OCI-LY7 (cell line): Measurements from ENCODE around the gene HBB. TPM values are rescaled to one million over a fixed set of nuclear protein-coding genes. Genes with fewer than 3 reads are reported as not detected.

Experiments used
- BruUV-seq: library from RNA; stranded (reverse); fragments of 400-500 nt; replicated peaks from 2 replicates; lab custom pipeline; 2021; lab: Mats Ljungman, UMichigan
- CTCF ChIA-PET: fragments of 300-600 bp; sonication (Branson Sonifier 250); formaldehyde crosslinking; loops from one replicate; lab custom pipeline; 2022; ENCODE audit warnings: antibody characterized with exemption; ENCODE audit not compliant: unreplicated experiment; lab: Charles Lee
- POLR2A ChIA-PET: fragments of 300-600 bp; sonication (Branson Sonifier 250); formaldehyde crosslinking; loops from one replicate; lab custom pipeline; 2022; ENCODE audit warnings: antibody characterized with exemption; lab: Charles Lee
- DNase-seq: peaks from one replicate; pipeline ENCODE4 v3.0.0-alpha.2; 2015; ENCODE audit warnings: low spot score
- H2AFZ ChIP-seq: fragments of 200-600 bp; sonication (generic), shearing (Covaris generic); 2 replicates; pipeline ENCODE4 v1.6.1; 2014; ENCODE audit warnings: mild to moderate bottlenecking, antibody characterized with exemption, low read length, moderate library complexity
- H3K27ac ChIP-seq: fragments of 200-600 bp; sonication (generic); 2 replicates; pipeline ENCODE4 v1.5.1; 2014; ENCODE audit warnings: mixed run types, low read depth, mild to moderate bottlenecking, moderate library complexity, low read length, inconsistent platforms; ENCODE audit not compliant: poor library complexity, severe bottlenecking
- H3K36me3 ChIP-seq: fragments of 200-600 bp; sonication (generic); 2 replicates; pipeline ENCODE4 v1.6.1; 2014; ENCODE audit warnings: mild to moderate bottlenecking, antibody characterized with exemption, low read length, moderate library complexity, mixed read lengths; ENCODE audit not compliant: insufficient read depth
- H3K4me1 ChIP-seq: fragments of 200-600 bp; sonication (generic); 2 replicates; pipeline ENCODE4 v1.5.1; 2014; ENCODE audit warnings: mild to moderate bottlenecking, low read length; ENCODE audit not compliant: insufficient read depth, poor library complexity, severe bottlenecking
- H3K4me2 ChIP-seq: fragments of 200-600 bp; sonication (generic); 2 replicates; pipeline ENCODE4 v1.6.1; 2014; ENCODE audit warnings: mild to moderate bottlenecking, low read length
- H3K4me3 ChIP-seq: fragments of 200-600 bp; sonication (generic); 2 replicates; pipeline ENCODE4 v1.5.1; 2014; ENCODE audit warnings: mild to moderate bottlenecking, low read depth, low read length; ENCODE audit not compliant: poor library complexity, severe bottlenecking
- H3K79me2 ChIP-seq: fragments of 200-600 bp; sonication (generic); 2 replicates; pipeline ENCODE4 v1.6.1; 2016; ENCODE audit warnings: low read depth, mild to moderate bottlenecking, low read length, moderate library complexity, mixed read lengths; ENCODE audit not compliant: insufficient read depth
- H3K9me2 ChIP-seq: fragments of 200-600 bp; sonication (generic); 2 replicates; pipeline ENCODE4 v1.6.1; 2016; ENCODE audit warnings: mild to moderate bottlenecking, low read length, mixed read lengths; ENCODE audit not compliant: insufficient read depth
- H3K9me3 ChIP-seq: fragments of 200-600 bp; sonication (generic); 2 replicates; pipeline ENCODE4 v1.6.1; 2014; ENCODE audit warnings: mild to moderate bottlenecking, mixed run types, low read length, mixed read lengths
- H4K20me1 ChIP-seq: fragments of 200-600 bp; sonication (generic); 2 replicates; pipeline ENCODE4 v1.6.1; 2014; ENCODE audit warnings: mild to moderate bottlenecking, antibody characterized with exemption, low read length, moderate library complexity, mixed read lengths; ENCODE audit not compliant: insufficient read depth
- CTCF ChIP-seq: fragments of 200-600 bp; sonication (generic); conservative IDR thresholded peaks from 2 replicates; pipeline ENCODE4 v1.5.1; 2014; ENCODE audit warnings: mild to moderate bottlenecking, antibody characterized with exemption, low read length, moderate library complexity, mixed read lengths
- EZH2phosphoT487 ChIP-seq: fragments of 200-600 bp; sonication (generic); IDR thresholded peaks from 2 replicates; pipeline ENCODE4 v1.6.1; 2018; ENCODE audit warnings: low read depth, borderline replicate concordance, mild to moderate bottlenecking, mixed run types, antibody characterized with exemption, low read length, moderate library complexity, mixed read lengths
- intact Hi-C: fragments of 100-400 bp; cut with micrococcal nuclease; formaldehyde crosslinking; loops from one replicate; pipeline ENCODE4 v1.10.0; 2022; ENCODE audit not compliant: unreplicated experiment
- total RNA-seq, 2 experiments: library from RNA; depleted of rRNA in 1 of 2; stranded (reverse); fragments of >200 nt in 1 of 2; shearing (Covaris generic) in 1 of 2; gene quantifications; 2 replicates each; pipeline ENCODE4 v1.2.3, GENCODE V29; 2014 to 2022

The HBB gene
- total RNA-seq, 2 experiments from 2014 or later, result not detected

GRCh38 chr11:5247472-5248192 lies 20.8 kb upstream of the HBB start:
- H3K4me3 ChIP-seq, result no peak overlapping the region
- H3K27ac ChIP-seq, result no peak overlapping the region
- H3K79me2 ChIP-seq, result no peaks in the 10 kb centered on the region
- H2AFZ ChIP-seq, result no peak overlapping the region
- CTCF ChIA-PET, result no interaction called here
- no TSS peak for BruUV-seq
- no peak for TF ChIP-seq EZH2phosphoT487
- TF ChIP-seq CTCF, result no peak
- intact Hi-C loops, result no loop called here
- no peaks in the 10 kb centered on the region for H3K36me3 ChIP-seq
- no peaks in the 10 kb centered on the region for H4K20me1 ChIP-seq
- no peaks in the 10 kb centered on the region for H3K9me2 ChIP-seq
- DNase-seq, result no peak
- no peaks in the 10 kb centered on the region for H3K4me1 ChIP-seq
- H3K9me3 ChIP-seq, result no peaks in the 10 kb centered on the region
- H3K4me2 ChIP-seq, result no peak overlapping the region
- POLR2A ChIA-PET, result interaction anchor here (0.5 to 1.2 kb wide), 3 partner anchors 12 to 876 kb away, joined by 3 read pairs; no protein-coding TSS in a partner anchor

DNA sequence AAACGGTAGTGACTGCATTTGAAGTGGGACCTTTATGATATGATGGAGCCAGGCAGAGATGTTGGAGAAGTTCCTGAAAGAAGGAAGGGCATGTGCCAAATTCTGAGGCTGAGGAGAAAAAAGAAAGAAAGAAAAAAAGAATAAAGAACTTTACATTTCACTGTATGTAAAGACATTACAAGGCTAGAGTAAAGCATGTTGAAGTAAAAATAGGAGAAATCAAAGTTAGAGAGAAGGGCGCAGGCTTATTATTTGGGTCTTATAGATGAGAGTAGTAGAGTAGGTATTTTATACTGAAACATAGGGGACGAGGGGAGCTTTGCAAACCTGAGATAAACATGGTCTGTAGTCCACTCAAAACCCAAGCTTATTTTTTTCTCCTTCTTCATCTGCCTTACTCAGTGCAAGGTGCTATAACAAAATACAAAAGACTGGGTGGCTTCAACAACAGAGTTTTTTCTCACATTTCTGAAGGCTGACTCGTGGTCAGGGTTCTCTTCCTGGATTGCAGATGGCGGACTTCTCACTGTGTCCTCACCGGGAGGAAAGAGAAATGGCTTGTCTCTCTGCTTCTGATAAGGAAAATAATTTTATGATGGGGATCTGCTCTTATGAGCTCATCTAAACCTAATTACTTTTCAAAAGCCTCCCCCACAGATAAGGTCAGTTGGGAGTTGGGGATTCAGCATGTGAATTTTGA lies 20.1 kb upstream of the HBB start:
- no TSS peak for BruUV-seq
- Histone ChIP-seq H3K4me2 (no peak overlapping the region), H3K36me3 (no peaks in the 10 kb centered on the region), H3K4me1 (no peaks in the 10 kb centered on the region), H3K4me3 (no peak overlapping the region), H2AFZ (no peak overlapping the region), H3K79me2 (no peaks in the 10 kb centered on the region), H4K20me1 (no peaks in the 10 kb centered on the region), H3K9me2 (no peaks in the 10 kb centered on the region), H3K27ac (no peak overlapping the region), H3K9me3 (no peaks in the 10 kb centered on the region)
- POLR2A ChIA-PET, result interaction anchor here (0.5 to 1.2 kb wide), 2 partner anchors 13 to 877 kb away, joined by 3 read pairs; no protein-coding TSS in a partner anchor
- TF ChIP-seq EZH2phosphoT487, result no peak
- TF ChIP-seq CTCF, result no peak
- no peak for DNase-seq
- CTCF ChIA-PET, result no interaction called here
- intact Hi-C loops, result no loop called here

DNA sequence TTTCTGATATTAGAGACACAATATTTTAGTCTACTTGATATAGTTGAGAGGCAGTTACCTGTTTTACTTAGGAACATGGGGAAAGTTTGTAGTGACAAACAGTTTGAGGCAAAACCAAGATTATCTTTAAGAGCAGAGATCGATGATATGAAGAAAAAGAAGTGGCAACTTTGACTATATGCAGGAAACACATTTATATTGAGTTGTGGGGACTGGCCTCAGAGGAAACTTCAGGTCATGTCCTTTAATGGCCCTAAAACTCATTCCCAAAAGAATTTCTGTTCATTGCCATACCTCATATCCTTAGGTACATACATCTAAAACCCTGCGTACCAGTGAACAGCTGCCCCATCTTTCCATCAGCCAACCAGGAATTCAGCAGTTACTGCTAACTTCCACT lies 18.3 kb upstream of the HBB start:
- no peak overlapping the region for H2AFZ ChIP-seq
- DNase-seq, result no peak
- no peaks in the 10 kb centered on the region for H3K4me1 ChIP-seq
- H3K79me2 ChIP-seq, result no peaks in the 10 kb centered on the region
- intact Hi-C loops, result no loop called here
- no peak overlapping the region for H3K27ac ChIP-seq
- BruUV-seq, result no TSS peak
- no peaks in the 10 kb centered on the region for H3K36me3 ChIP-seq
- TF ChIP-seq CTCF (no peak), EZH2phosphoT487 (no peak)
- H4K20me1 ChIP-seq, result no peaks in the 10 kb centered on the region
- no peaks in the 10 kb centered on the region for H3K9me3 ChIP-seq
- no peaks in the 10 kb centered on the region for H3K9me2 ChIP-seq
- H3K4me3 ChIP-seq, result no peak overlapping the region
- ChIA-PET CTCF (no interaction called here), POLR2A (no interaction called here)
- H3K4me2 ChIP-seq, result no peak overlapping the region
